Retinal pigment epithelial cell (primary cell): ENCODE data around the gene CLNS1A.
"Not testable (repeated sequence)": the region's sequence is repeated elsewhere in the genome, so short reads cannot be mapped to it uniquely, and the experiment has no call there.

ENCODE experiments used
- DNase-seq: peaks from one replicate; pipeline ENCODE4 v3.0.0-alpha.2; 2010; ENCODE audit warnings: low read depth
- H3K4me3 ChIP-seq: 2 replicates; pipeline ENCODE4 v1.5.1; 2011; ENCODE audit warnings: mild to moderate bottlenecking, low read length, control low read depth, moderate library complexity
- TF ChIP-seq, protein P1 (sequence below): conservative IDR thresholded peaks from 2 replicates; pipeline ENCODE4 v1.5.1; 2011; ENCODE audit warnings: low read depth, low read length, control low read depth, inconsistent platforms

Gene CLNS1A

GRCh38 chr11:77647654-77648305 lies 10.2 kb upstream of the CLNS1A start:
- TF ChIP-seq, protein P1, sequence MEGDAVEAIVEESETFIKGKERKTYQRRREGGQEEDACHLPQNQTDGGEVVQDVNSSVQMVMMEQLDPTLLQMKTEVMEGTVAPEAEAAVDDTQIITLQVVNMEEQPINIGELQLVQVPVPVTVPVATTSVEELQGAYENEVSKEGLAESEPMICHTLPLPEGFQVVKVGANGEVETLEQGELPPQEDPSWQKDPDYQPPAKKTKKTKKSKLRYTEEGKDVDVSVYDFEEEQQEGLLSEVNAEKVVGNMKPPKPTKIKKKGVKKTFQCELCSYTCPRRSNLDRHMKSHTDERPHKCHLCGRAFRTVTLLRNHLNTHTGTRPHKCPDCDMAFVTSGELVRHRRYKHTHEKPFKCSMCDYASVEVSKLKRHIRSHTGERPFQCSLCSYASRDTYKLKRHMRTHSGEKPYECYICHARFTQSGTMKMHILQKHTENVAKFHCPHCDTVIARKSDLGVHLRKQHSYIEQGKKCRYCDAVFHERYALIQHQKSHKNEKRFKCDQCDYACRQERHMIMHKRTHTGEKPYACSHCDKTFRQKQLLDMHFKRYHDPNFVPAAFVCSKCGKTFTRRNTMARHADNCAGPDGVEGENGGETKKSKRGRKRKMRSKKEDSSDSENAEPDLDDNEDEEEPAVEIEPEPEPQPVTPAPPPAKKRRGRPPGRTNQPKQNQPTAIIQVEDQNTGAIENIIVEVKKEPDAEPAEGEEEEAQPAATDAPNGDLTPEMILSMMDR = no peak
- H3K4me3 ChIP-seq = no peak overlapping the region
- no peak for DNase-seq

GRCh38 chr11:77644887-77645286 lies 7.3 kb upstream of the CLNS1A start:
- no peak for DNase-seq
- TF ChIP-seq, protein P1 = no peak
- H3K4me3 ChIP-seq = no peak overlapping the region

GRCh38 chr11:77642228-77642627 lies 4.6 kb upstream of the CLNS1A start:
- H3K4me3 ChIP-seq = no peak overlapping the region
- no peak for DNase-seq
- TF ChIP-seq, protein P1 = no peak

GRCh38 chr11:77636731-77637344 lies 756 bp downstream of the CLNS1A start:
- TF ChIP-seq, protein P1 = no peak
- peak overlapping the region; percentile 92 for H3K4me3 ChIP-seq
- no peak for DNase-seq

DNA sequence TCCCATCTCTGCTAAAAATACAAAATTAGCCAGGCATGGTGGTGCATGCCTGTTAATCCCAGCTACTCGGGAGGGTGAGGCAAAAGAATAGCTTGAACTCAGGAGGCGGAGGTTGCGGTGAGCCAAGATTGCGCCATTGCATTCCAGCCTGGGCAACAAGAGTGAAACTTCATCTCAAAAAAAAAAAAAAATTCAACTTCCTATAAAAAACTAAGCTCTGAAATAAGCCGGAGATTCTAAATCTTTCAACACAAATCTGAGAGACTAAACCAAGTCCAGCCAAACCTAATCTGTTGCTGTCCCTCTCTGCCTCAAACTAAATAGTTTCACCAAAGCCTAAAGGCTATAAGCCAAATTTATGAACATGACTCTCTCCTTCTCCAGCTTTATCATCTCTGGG lies 3.7 kb downstream of the CLNS1A start:
- H3K4me3 ChIP-seq, DNase-seq: not testable (repeated sequence)

- peak; percentile 64 for DNase-seq
- no peak overlapping the region for H3K4me3 ChIP-seq
- TF ChIP-seq, protein P1 = no peak
These were observed 7.4 kb downstream of the CLNS1A start for GRCh38 chr11:77630157-77630710.

- H3K4me3 ChIP-seq = no peak overlapping the region
- TF ChIP-seq, protein P1 = peak; percentile 77
- DNase-seq = no peak
These were observed 17.9 kb downstream of the CLNS1A start for GRCh38 chr11:77619576-77620198.
